ENCODE data around the gene CDK15.
A peak's percentile ranks its signal among the peaks of the same experiment; 100 is the strongest.
"Not testable (repeated sequence)": the region's sequence is repeated elsewhere in the genome, so short reads cannot be mapped to it uniquely, and the experiment has no call there.

CDK15 gene

GRCh38 chr2:201833781-201834180 is 27.4 kb downstream of the CDK15 start:
- DNase-seq = no peak

GRCh38 chr2:201835066-201835465 is 28.7 kb downstream of the CDK15 start:
- no peak for DNase-seq

- no peak for DNase-seq
These were observed 31.1 kb downstream of the CDK15 start for GRCh38 chr2:201837391-201837790.

- DNase-seq = no peak
These were observed 31.6 kb downstream of the CDK15 start for GRCh38 chr2:201837824-201838431.

- DNase-seq = no peak
These were observed 33.4 kb downstream of the CDK15 start for GRCh38 chr2:201839727-201840126.

GRCh38 chr2:201840726-201841125 is 34.4 kb downstream of the CDK15 start:
- no peak for DNase-seq

- DNase-seq = no peak
These were observed 36.0 kb downstream of the CDK15 start for GRCh38 chr2:201842131-201842860.

GRCh38 chr2:201844922-201845321 is 38.6 kb downstream of the CDK15 start:
- not testable (repeated sequence) for DNase-seq

- no peak for DNase-seq
These were observed 41.1 kb downstream of the CDK15 start for GRCh38 chr2:201847481-201847880.

- DNase-seq = no peak
These were observed 46.1 kb downstream of the CDK15 start for GRCh38 chr2:201852462-201852861.

GRCh38 chr2:201852878-201853415 is 46.6 kb downstream of the CDK15 start:
- DNase-seq = no peak

GRCh38 chr2:201854221-201854801 is 48.0 kb downstream of the CDK15 start:
- DNase-seq = no peak

GRCh38 chr2:201854841-201855240 is 48.5 kb downstream of the CDK15 start:
- no peak for DNase-seq

GRCh38 chr2:201855356-201855755 is 49.0 kb downstream of the CDK15 start:
- DNase-seq = no peak

- no peak for DNase-seq
These were observed 51.0 kb downstream of the CDK15 start for GRCh38 chr2:201857326-201857725.

GRCh38 chr2:201858281-201859184 is 52.2 kb downstream of the CDK15 start:
- DNase-seq = no peak

GRCh38 chr2:201859949-201860348 is 53.6 kb downstream of the CDK15 start:
- DNase-seq = no peak

- DNase-seq = peak; percentile 42 to 65
These were observed 54.3 kb downstream of the CDK15 start for GRCh38 chr2:201860636-201861066.

- DNase-seq = no peak
These were observed 56.5 kb downstream of the CDK15 start for GRCh38 chr2:201862843-201863242.

GRCh38 chr2:201866643-201867473 is 60.5 kb downstream of the CDK15 start:
- no peak for DNase-seq

- no peak for DNase-seq
These were observed 65.1 kb downstream of the CDK15 start for GRCh38 chr2:201871471-201871870.

GRCh38 chr2:201872591-201872990 is 66.3 kb downstream of the CDK15 start:
- DNase-seq = no peak
